ENCODE measurements around the gene CDCA7. TPM values are rescaled to one million over a fixed set of nuclear protein-coding genes. Genes with fewer than 3 reads are reported as not detected.
"Not testable (repeated sequence)": the region's sequence is repeated elsewhere in the genome, so short reads cannot be mapped to it uniquely, and the experiment has no call there.

Gene CDCA7
- total RNA-seq, 1 donor from 2014 or later: 116 TPM

- DNase-seq; H3K4me1 Mint-ChIP-seq; H3K27me3 Mint-ChIP-seq; intact Hi-C loops (cut with micrococcal nuclease); H3K4me3 Mint-ChIP-seq; H3K9me3 Mint-ChIP-seq; H3K27ac Mint-ChIP-seq: not testable (repeated sequence)
- peaks cover 18% of the 10 kb centered on the region for H3K36me3 Mint-ChIP-seq (ENCODE audit: low read depth)
Measured at GRCh38 chr2:173385534-173385933, 30.9 kb downstream of the CDCA7 start.

- Mint-ChIP-seq H3K9me3 (peaks cover 4% of the 10 kb centered on the region), H3K27ac (no peak overlapping the region), H3K27me3 (no peaks in the 10 kb centered on the region), H3K4me1 (no peaks in the 10 kb centered on the region), H3K4me3 (no peak overlapping the region), H3K36me3 (ENCODE audit: low read depth) (peaks cover 15% of the 10 kb centered on the region)
- intact Hi-C loops (cut with micrococcal nuclease): no loop called here
- DNase-seq: no peak
Measured at GRCh38 chr2:173386021-173386737, 31.5 kb downstream of the CDCA7 start.

GRCh38 chr2:173386738-173387065, 32.0 kb downstream of the CDCA7 start:
- H3K9me3 Mint-ChIP-seq: peaks cover 4% of the 10 kb centered on the region
- no peak overlapping the region for H3K4me3 Mint-ChIP-seq
- no peaks in the 10 kb centered on the region for H3K4me1 Mint-ChIP-seq
- intact Hi-C loops (cut with micrococcal nuclease): no loop called here
- no peak for DNase-seq
- peaks cover 15% of the 10 kb centered on the region for H3K36me3 Mint-ChIP-seq (ENCODE audit: low read depth)
- H3K27me3 Mint-ChIP-seq: no peaks in the 10 kb centered on the region
- H3K27ac Mint-ChIP-seq: no peak overlapping the region

- Mint-ChIP-seq H3K27me3 (no peaks in the 10 kb centered on the region), H3K9me3 (peaks cover 4% of the 10 kb centered on the region)
- no peak for DNase-seq
Measured at GRCh38 chr2:173387079-173387478, 32.4 kb downstream of the CDCA7 start.

GRCh38 chr2:173387660-173388059, 33.0 kb downstream of the CDCA7 start:
- Mint-ChIP-seq H3K27me3 (no peaks in the 10 kb centered on the region), H3K9me3 (peaks cover 4% of the 10 kb centered on the region), H3K36me3 (ENCODE audit: low read depth) (peaks cover 11% of the 10 kb centered on the region), H3K27ac (no peak overlapping the region), H3K4me3 (no peak overlapping the region), H3K4me1 (no peaks in the 10 kb centered on the region)
- DNase-seq: no peak
- intact Hi-C loops (cut with micrococcal nuclease): no loop called here

More at GRCh38 chr2:173387079-173387478, 32.4 kb downstream of the CDCA7 start:
- intact Hi-C loops (cut with micrococcal nuclease): no loop called here
- Mint-ChIP-seq H3K36me3 (ENCODE audit: low read depth) (peaks cover 13% of the 10 kb centered on the region), H3K4me1 (no peaks in the 10 kb centered on the region), H3K4me3 (no peak overlapping the region), H3K27ac (no peak overlapping the region)

GRCh38 chr2:173388795-173389194, 34.1 kb downstream of the CDCA7 start:
- peaks cover 6% of the 10 kb centered on the region for H3K36me3 Mint-ChIP-seq (ENCODE audit: low read depth)
- no peak overlapping the region for H3K27ac Mint-ChIP-seq
- no peaks in the 10 kb centered on the region for H3K4me1 Mint-ChIP-seq
- H3K9me3 Mint-ChIP-seq: no peaks in the 10 kb centered on the region
- no peak overlapping the region for H3K4me3 Mint-ChIP-seq
- no peak for DNase-seq
- peaks cover 4% of the 10 kb centered on the region for H3K27me3 Mint-ChIP-seq
- intact Hi-C loops (cut with micrococcal nuclease): no loop called here

- Mint-ChIP-seq H3K36me3 (ENCODE audit: low read depth) (peaks cover 1% of the 10 kb centered on the region), H3K9me3 (no peaks in the 10 kb centered on the region), H3K27ac (no peak overlapping the region), H3K4me3 (no peak overlapping the region), H3K27me3 (peaks cover 14% of the 10 kb centered on the region), H3K4me1 (no peaks in the 10 kb centered on the region)
- DNase-seq: no peak
- intact Hi-C loops (cut with micrococcal nuclease): no loop called here
Measured at GRCh38 chr2:173390036-173390435, 35.4 kb downstream of the CDCA7 start.

GRCh38 chr2:173392731-173393130, 38.1 kb downstream of the CDCA7 start:
- Mint-ChIP-seq H3K9me3 (no peaks in the 10 kb centered on the region), H3K27me3 (peaks cover 21% of the 10 kb centered on the region), H3K4me3 (no peak overlapping the region), H3K36me3 (ENCODE audit: low read depth) (no peaks in the 10 kb centered on the region), H3K4me1 (no peaks in the 10 kb centered on the region), H3K27ac (no peak overlapping the region)
- DNase-seq: no peak
- intact Hi-C loops (cut with micrococcal nuclease): no loop called here

GRCh38 chr2:173393186-173393585, 38.5 kb downstream of the CDCA7 start:
- Mint-ChIP-seq H3K36me3 (ENCODE audit: low read depth) (no peaks in the 10 kb centered on the region), H3K9me3 (no peaks in the 10 kb centered on the region), H3K27me3 (peaks cover 23% of the 10 kb centered on the region), H3K27ac (no peak overlapping the region), H3K4me3 (no peak overlapping the region), H3K4me1 (no peaks in the 10 kb centered on the region)
- no peak for DNase-seq
- intact Hi-C loops (cut with micrococcal nuclease): no loop called here

GRCh38 chr2:173393636-173394035, 39.0 kb downstream of the CDCA7 start:
- no peak overlapping the region for H3K4me3 Mint-ChIP-seq
- H3K4me1 Mint-ChIP-seq: no peaks in the 10 kb centered on the region
- H3K36me3 Mint-ChIP-seq (ENCODE audit: low read depth): no peaks in the 10 kb centered on the region
- DNase-seq: no peak
- no peak overlapping the region for H3K27ac Mint-ChIP-seq
- intact Hi-C loops (cut with micrococcal nuclease): no loop called here
- peaks cover 23% of the 10 kb centered on the region for H3K27me3 Mint-ChIP-seq
- H3K9me3 Mint-ChIP-seq: no peaks in the 10 kb centered on the region

GRCh38 chr2:173394091-173394974, 39.7 kb downstream of the CDCA7 start:
- intact Hi-C loops (cut with micrococcal nuclease): no loop called here
- no peak overlapping the region for H3K4me3 Mint-ChIP-seq
- no peaks in the 10 kb centered on the region for H3K9me3 Mint-ChIP-seq
- no peaks in the 10 kb centered on the region for H3K36me3 Mint-ChIP-seq (ENCODE audit: low read depth)
- peaks cover 26% of the 10 kb centered on the region for H3K27me3 Mint-ChIP-seq
- no peak overlapping the region for H3K27ac Mint-ChIP-seq
- no peak for DNase-seq
- no peaks in the 10 kb centered on the region for H3K4me1 Mint-ChIP-seq

GRCh38 chr2:173395567-173396351, 41.1 kb downstream of the CDCA7 start:
- Mint-ChIP-seq H3K4me3 (no peak overlapping the region), H3K9me3 (no peaks in the 10 kb centered on the region), H3K27me3 (peaks cover 36% of the 10 kb centered on the region), H3K27ac (no peak overlapping the region), H3K36me3 (ENCODE audit: low read depth) (no peaks in the 10 kb centered on the region), H3K4me1 (no peaks in the 10 kb centered on the region)
- intact Hi-C loops (cut with micrococcal nuclease): loop anchor here (5.0 kb wide), 1 partner anchor 368 kb away; no protein-coding TSS in a partner anchor
- no peak for DNase-seq

- H3K36me3 Mint-ChIP-seq (ENCODE audit: low read depth): no peaks in the 10 kb centered on the region
- no peak for DNase-seq
- H3K27ac Mint-ChIP-seq: no peak overlapping the region
- H3K27me3 Mint-ChIP-seq: peaks cover 52% of the 10 kb centered on the region
- no peak overlapping the region for H3K4me3 Mint-ChIP-seq
- H3K9me3 Mint-ChIP-seq: no peaks in the 10 kb centered on the region
- intact Hi-C loops (cut with micrococcal nuclease): loop anchor here (5.0 kb wide), 1 partner anchor 370 kb away; no protein-coding TSS in a partner anchor
- peaks cover 4% of the 10 kb centered on the region for H3K4me1 Mint-ChIP-seq
Measured at GRCh38 chr2:173397539-173397938, 42.9 kb downstream of the CDCA7 start.

- no peaks in the 10 kb centered on the region for H3K36me3 Mint-ChIP-seq (ENCODE audit: low read depth)
- no peak overlapping the region for H3K4me3 Mint-ChIP-seq
- DNase-seq: no peak
- H3K27ac Mint-ChIP-seq: no peak overlapping the region
- intact Hi-C loops (cut with micrococcal nuclease): loop anchor here (5.0 kb wide), 1 partner anchor 372 kb away; no protein-coding TSS in a partner anchor
- H3K27me3 Mint-ChIP-seq: peaks cover 55% of the 10 kb centered on the region
- peaks cover 5% of the 10 kb centered on the region for H3K4me1 Mint-ChIP-seq
- H3K9me3 Mint-ChIP-seq: no peaks in the 10 kb centered on the region
Measured at GRCh38 chr2:173399229-173399628, 44.6 kb downstream of the CDCA7 start.
